ENCODE measurements around the gene DICER1. TPM values are rescaled to one million over a fixed set of nuclear protein-coding genes. Genes with fewer than 3 reads are reported as not detected.
"Not testable (repeated sequence)": the region's sequence is repeated elsewhere in the genome, so short reads cannot be mapped to it uniquely, and the experiment has no call there.

The DICER1 gene, protein sequence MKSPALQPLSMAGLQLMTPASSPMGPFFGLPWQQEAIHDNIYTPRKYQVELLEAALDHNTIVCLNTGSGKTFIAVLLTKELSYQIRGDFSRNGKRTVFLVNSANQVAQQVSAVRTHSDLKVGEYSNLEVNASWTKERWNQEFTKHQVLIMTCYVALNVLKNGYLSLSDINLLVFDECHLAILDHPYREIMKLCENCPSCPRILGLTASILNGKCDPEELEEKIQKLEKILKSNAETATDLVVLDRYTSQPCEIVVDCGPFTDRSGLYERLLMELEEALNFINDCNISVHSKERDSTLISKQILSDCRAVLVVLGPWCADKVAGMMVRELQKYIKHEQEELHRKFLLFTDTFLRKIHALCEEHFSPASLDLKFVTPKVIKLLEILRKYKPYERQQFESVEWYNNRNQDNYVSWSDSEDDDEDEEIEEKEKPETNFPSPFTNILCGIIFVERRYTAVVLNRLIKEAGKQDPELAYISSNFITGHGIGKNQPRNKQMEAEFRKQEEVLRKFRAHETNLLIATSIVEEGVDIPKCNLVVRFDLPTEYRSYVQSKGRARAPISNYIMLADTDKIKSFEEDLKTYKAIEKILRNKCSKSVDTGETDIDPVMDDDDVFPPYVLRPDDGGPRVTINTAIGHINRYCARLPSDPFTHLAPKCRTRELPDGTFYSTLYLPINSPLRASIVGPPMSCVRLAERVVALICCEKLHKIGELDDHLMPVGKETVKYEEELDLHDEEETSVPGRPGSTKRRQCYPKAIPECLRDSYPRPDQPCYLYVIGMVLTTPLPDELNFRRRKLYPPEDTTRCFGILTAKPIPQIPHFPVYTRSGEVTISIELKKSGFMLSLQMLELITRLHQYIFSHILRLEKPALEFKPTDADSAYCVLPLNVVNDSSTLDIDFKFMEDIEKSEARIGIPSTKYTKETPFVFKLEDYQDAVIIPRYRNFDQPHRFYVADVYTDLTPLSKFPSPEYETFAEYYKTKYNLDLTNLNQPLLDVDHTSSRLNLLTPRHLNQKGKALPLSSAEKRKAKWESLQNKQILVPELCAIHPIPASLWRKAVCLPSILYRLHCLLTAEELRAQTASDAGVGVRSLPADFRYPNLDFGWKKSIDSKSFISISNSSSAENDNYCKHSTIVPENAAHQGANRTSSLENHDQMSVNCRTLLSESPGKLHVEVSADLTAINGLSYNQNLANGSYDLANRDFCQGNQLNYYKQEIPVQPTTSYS (N-terminal part only)
- total RNA-seq (10 to 100 TPM; 15.3 to 81.5 (median 46.7) TPM), polyA plus RNA-seq (10 to 100 TPM in 2 of 3 donors, 1 to 10 TPM in 1; 7.1 to 22.8 (median 11.5) TPM)
- long read RNA-seq, donor 1: 0 reads
- long read RNA-seq, donor 2: 0 reads
- long read RNA-seq, donor 3, partial matches to known transcripts: 8 of 9 reads
- long read RNA-seq, donor 3, other reads (novel, unspliced or antisense): 0 of 9 reads
- long read RNA-seq, donor 4, partial matches to known transcripts: 1 of 3 reads
- long read RNA-seq, donor 4, other reads (novel, unspliced or antisense): 2 of 3 reads
- long read RNA-seq, donor 5, partial matches to known transcripts: 0 of 4 reads
- long read RNA-seq, donor 5, other reads (novel, unspliced or antisense): 4 of 4 reads
- long read RNA-seq, donor 6, partial matches to known transcripts: 0 of 1 reads
- long read RNA-seq, donor 6, other reads (novel, unspliced or antisense): 1 of 1 reads
- long read RNA-seq, donor 7: 0 reads
- long read RNA-seq, donor 8, partial matches to known transcripts: 8 of 8 reads
- long read RNA-seq, donor 8, other reads (novel, unspliced or antisense): 0 of 8 reads
- long read RNA-seq, donor 9, full-length matches to known transcripts: 2 of 2 reads
- long read RNA-seq, donor 9, partial matches to known transcripts: 0 of 2 reads
- long read RNA-seq, donor 9, other reads (novel, unspliced or antisense): 0 of 2 reads
- long read RNA-seq, donor 10, partial matches to known transcripts: 5 of 5 reads
- long read RNA-seq, donor 10, other reads (novel, unspliced or antisense): 0 of 5 reads

DNA sequence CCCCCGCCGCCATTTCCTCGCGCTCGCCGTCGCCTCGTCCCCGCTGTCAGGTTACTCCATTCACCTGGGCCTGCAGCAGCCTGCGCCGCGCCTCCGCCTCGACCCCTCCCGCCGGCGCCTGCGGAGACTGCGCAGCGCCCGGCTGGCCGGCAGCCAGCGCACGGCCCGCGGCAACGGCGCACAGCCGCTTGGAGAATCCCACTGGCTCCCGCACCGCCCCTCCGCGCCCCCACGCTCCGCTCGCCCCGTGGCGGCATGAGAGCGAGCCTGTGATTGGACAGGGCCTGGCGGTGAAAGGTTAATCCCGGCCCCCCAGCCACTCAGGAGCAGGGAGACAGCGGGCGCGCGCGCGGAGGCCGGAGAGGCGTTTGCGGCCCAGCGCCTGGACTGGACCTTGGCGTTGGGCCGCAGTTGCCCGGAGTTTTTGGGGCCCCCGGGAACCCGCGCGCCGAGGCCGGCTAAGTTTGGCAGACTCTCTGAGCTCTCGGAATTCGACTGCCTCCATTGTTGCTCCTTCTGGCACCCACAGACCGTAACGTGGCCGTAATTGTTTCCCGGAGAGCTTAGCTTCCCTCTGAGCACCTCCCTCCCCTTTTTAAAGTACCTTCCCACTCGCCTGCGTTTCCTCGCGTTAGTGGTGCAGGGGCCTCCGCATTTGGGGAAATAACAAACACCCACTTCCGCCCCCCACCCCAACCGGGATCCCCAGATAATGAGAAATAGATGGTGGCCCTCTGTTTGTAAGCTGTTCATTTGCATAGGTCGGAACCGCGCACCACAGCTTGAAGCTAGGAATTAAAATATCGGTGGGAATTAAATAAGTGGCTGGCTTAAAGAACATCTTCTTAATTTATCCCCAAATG is at the start of gene DICER1:
TSS of gene DICER1 (minus strand) at position 203 of the 863 bp plus-strand sequence. CDS start 24,071 bp downstream, outside the sequence.
- peak; percentile 97 to 99 (median 98) for DNase-seq
- Histone ChIP-seq H3K27ac (peak within 1 kb of the TSS; percentile 81 to 98 (median 86)), H3K4me3 (peak within 1 kb of the TSS; percentile 32 to 95 (median 60)), H3K4me1 (replicated peaks in 1 of 2) (peaks cover 11 to 39% of the 10 kb centered on the region in 2 donors), H3K9me3 (replicated peaks in 1 of 3) (no peaks in the 10 kb centered on the region), H3K27me3 (no peaks in the 10 kb centered on the region), H3K36me3 (replicated peaks in 1 of 2) (no peaks in the 10 kb centered on the region)
- peak; percentile 35 to 60 for TF ChIP-seq POLR2A (IDR thresholded peaks at IDR 0.05)
- TF ChIP-seq, protein P1, sequence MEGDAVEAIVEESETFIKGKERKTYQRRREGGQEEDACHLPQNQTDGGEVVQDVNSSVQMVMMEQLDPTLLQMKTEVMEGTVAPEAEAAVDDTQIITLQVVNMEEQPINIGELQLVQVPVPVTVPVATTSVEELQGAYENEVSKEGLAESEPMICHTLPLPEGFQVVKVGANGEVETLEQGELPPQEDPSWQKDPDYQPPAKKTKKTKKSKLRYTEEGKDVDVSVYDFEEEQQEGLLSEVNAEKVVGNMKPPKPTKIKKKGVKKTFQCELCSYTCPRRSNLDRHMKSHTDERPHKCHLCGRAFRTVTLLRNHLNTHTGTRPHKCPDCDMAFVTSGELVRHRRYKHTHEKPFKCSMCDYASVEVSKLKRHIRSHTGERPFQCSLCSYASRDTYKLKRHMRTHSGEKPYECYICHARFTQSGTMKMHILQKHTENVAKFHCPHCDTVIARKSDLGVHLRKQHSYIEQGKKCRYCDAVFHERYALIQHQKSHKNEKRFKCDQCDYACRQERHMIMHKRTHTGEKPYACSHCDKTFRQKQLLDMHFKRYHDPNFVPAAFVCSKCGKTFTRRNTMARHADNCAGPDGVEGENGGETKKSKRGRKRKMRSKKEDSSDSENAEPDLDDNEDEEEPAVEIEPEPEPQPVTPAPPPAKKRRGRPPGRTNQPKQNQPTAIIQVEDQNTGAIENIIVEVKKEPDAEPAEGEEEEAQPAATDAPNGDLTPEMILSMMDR (IDR thresholded peaks at IDR 0.05): no peak
- whole genome bisulfite sequencing, 4 donors: 0 to 1% (median 0%) methylated on average over 27 to 77 of the region's 77 CpGs
- intact Hi-C loops (cut with DNase I): no loop called here

DNA sequence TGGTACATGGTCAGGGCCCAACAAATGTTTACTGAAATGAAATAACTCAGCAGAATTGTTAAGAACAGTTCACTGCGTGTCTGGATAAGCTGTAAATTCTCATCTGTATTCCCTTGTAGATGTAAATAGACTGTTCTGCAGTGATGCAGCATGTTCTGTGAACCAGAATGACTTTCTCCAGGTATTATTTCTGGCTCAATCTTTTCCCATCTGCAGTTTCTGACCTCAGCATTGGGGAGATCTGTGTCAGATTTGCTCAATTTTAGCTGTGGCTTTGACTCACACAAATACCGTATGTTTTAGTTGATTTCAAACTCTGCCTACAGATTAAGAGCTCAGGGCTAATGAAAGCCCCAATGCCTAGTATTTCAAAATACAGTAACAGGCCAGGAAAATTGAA is 49.2 kb upstream of the DICER1 start:
- H3K36me3 ChIP-seq (replicated peaks in 1 of 2): peaks cover 0 to 5% of the 10 kb centered on the region in 2 donors
- no peaks in the 10 kb centered on the region for H3K4me1 ChIP-seq (replicated peaks in 1 of 2)
- no peak for TF ChIP-seq POLR2A (IDR thresholded peaks at IDR 0.05)
- TF ChIP-seq, protein P1 (IDR thresholded peaks at IDR 0.05): no peak
- no peaks in the 10 kb centered on the region for H3K27me3 ChIP-seq
- intact Hi-C loops (cut with DNase I): no loop called here
- H3K9me3 ChIP-seq (replicated peaks in 1 of 3): no peaks in the 10 kb centered on the region
- no peak overlapping the region for H3K4me3 ChIP-seq
- 78 to 88% (median 85%) methylated on average over 2 of the region's 2 CpGs for WGBS, 4 donors
- no peak overlapping the region for H3K27ac ChIP-seq
- no peak for DNase-seq

DNA sequence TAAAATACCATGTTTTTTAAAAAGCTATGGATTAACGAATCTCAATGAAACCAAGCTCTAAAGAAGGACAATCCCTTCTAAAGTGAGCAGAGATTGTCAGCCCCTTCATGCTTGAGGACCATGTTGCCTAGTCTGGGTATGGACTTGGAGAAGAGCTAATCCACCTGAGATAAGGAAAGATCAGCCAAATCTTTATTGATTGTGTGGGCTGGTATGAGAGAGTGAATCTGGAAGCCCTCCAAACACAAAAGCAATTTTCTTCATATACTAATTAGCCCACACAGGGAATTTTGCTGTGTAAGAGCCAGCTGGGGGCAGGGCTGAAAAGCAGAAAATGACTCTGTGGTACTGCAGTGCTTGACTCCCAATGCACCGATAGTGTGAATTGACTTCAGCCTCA is 47.4 kb upstream of the DICER1 start:
- peaks cover 0 to 5% of the 10 kb centered on the region in 2 donors for H3K36me3 ChIP-seq (replicated peaks in 1 of 2)
- TF ChIP-seq POLR2A (IDR thresholded peaks at IDR 0.05): no peak
- TF ChIP-seq, protein P1 (IDR thresholded peaks at IDR 0.05): no peak
- WGBS, 4 donors: 75 to 84% (median 80%) methylated on average over 2 of the region's 2 CpGs
- H3K27me3 ChIP-seq: no peaks in the 10 kb centered on the region
- no peak for DNase-seq
- H3K9me3 ChIP-seq (replicated peaks in 1 of 3): no peaks in the 10 kb centered on the region
- no peak overlapping the region for H3K27ac ChIP-seq
- intact Hi-C loops (cut with DNase I): no loop called here
- H3K4me3 ChIP-seq: no peak overlapping the region
- no peaks in the 10 kb centered on the region for H3K4me1 ChIP-seq (replicated peaks in 1 of 2)

DNA sequence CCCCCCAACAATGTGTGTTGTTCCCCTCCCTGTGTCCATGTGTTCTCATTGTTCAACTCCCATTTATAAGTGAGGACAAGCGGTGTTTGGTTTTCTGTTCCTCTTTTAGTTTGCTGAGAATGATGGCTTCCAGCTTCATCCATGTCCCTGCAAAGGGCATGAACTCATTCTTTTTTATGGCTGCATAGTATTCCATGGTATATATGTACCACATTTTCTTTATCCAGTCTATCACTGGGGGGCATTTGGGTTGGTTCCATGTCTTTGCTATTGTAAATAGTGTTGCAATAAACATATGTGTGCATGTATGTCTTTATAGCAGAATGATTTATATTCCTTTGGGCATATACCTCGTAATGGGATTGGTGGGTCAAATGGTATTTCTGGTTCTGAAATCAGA is 44.4 kb upstream of the DICER1 start:
- DNase-seq; H3K4me3 ChIP-seq; H3K4me1 ChIP-seq (replicated peaks in 1 of 2); H3K36me3 ChIP-seq (replicated peaks in 1 of 2); H3K27me3 ChIP-seq; H3K27ac ChIP-seq; H3K9me3 ChIP-seq (replicated peaks in 1 of 3); intact Hi-C loops (cut with DNase I): not testable (repeated sequence)
- 91 to 97% (median 94%) methylated on average over 2 of the region's 2 CpGs for WGBS, 4 donors

Measured in adrenal gland (tissue), 19 donors.